ENCODE data around the gene LMTK3. TPM values are rescaled to one million over a fixed set of nuclear protein-coding genes. Genes with fewer than 3 reads are reported as not detected.

LMTK3 gene
- total and polyA plus RNA-seq, 12 donors = 0.06 to 15.1 (median 2.2) TPM

DNA sequence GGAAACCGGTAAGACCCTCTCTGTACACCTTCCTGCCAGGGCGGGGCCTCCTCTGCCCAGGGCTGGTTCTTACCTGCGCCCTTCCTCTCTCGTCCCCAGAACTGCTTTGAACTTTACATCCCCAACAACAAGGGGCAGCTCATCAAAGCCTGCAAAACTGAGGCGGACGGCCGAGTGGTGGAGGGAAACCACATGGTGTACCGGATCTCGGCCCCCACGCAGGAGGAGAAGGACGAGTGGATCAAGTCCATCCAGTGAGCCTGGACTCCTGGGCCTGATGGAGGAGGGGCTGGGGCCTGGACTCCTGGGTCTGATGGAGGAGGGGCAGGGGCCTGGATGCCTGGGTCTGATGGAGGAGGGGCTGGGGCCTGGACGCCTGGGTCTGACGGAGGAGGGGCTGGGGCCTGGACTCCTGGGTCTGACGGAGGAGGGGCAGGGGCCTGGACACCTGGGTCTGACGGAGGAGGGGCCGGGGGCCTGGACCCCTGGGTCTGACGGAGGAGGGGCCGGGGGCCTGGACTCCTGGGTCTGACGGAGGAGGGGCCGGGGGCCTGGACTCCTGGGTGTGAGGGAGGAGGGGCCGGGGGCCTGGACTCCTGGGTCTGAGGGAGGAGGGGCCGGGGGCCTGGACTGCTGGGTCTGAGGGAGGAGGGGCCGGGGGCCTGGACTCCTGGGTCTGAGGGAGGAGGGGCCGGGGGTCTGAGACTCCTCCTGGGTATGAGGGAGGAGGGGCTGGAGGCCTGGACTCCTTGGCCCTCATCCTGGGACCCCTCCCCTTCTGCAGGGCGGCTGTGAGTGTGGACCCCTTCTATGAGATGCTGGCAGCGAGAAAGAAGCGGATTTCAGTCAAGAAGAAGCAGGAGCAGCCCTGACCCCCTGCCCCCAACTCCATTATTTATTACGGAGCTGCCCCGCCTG, 33.0 kb downstream of the LMTK3 start:
- no peak overlapping the region for H3K27ac ChIP-seq
- 87 to 93% (median 89%) methylated on average over 12 to 29 of the region's 29 CpGs for WGBS, 4 donors
- H3K4me1 ChIP-seq (replicated peaks in 1 of 2) = peaks cover 16 to 30% of the 10 kb centered on the region in 2 donors
- H3K36me3 ChIP-seq (replicated peaks in 1 of 2) = peaks cover 0 to 46% of the 10 kb centered on the region in 2 donors
- H3K4me3 ChIP-seq = no peak overlapping the region
- DNase-seq = no peak
- no peaks in the 10 kb centered on the region for H3K27me3 ChIP-seq
- no peak for TF ChIP-seq POLR2A (IDR thresholded peaks at IDR 0.05)
- TF ChIP-seq, protein P1, sequence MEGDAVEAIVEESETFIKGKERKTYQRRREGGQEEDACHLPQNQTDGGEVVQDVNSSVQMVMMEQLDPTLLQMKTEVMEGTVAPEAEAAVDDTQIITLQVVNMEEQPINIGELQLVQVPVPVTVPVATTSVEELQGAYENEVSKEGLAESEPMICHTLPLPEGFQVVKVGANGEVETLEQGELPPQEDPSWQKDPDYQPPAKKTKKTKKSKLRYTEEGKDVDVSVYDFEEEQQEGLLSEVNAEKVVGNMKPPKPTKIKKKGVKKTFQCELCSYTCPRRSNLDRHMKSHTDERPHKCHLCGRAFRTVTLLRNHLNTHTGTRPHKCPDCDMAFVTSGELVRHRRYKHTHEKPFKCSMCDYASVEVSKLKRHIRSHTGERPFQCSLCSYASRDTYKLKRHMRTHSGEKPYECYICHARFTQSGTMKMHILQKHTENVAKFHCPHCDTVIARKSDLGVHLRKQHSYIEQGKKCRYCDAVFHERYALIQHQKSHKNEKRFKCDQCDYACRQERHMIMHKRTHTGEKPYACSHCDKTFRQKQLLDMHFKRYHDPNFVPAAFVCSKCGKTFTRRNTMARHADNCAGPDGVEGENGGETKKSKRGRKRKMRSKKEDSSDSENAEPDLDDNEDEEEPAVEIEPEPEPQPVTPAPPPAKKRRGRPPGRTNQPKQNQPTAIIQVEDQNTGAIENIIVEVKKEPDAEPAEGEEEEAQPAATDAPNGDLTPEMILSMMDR (IDR thresholded peaks at IDR 0.05) = no peak
- H3K9me3 ChIP-seq (replicated peaks in 1 of 3) = no peaks in the 10 kb centered on the region
- intact Hi-C loops (cut with DNase I) = no loop called here

DNA sequence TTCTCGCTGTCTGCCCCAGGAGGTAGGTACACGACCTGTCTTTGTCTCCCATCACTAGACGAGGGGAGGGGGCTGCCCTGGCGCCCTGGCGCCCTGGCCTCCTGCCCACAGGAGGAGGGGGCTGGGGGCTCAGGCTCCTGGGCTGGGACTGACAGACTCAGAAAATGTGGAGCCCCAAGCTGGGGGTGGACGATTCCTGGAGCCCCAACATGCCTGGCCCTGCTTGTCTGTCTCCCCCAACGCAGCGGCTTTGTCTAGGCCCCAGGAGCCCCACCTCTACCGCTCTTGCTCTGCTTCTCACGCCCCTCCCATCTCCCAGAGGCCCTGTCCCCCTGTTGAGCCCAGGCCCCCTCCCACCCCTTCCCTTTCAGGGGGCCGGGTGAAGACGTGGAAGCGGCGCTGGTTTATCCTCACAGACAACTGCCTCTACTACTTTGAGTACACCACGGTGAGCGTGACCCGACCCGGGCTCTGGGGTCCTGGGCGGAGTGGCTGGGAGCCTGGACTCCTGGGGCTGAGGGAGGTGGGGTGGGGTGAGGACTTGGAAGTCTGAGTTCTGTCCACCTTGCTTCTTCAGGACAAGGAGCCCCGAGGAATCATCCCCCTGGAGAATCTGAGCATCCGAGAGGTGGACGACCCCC, 33.8 kb downstream of the LMTK3 start:
- 87 to 91% (median 88%) methylated on average over 20 to 22 of the region's 22 CpGs for WGBS, 4 donors
- Histone ChIP-seq H3K9me3 (replicated peaks in 1 of 3) (no peaks in the 10 kb centered on the region), H3K27ac (no peak overlapping the region), H3K27me3 (no peaks in the 10 kb centered on the region), H3K36me3 (replicated peaks in 1 of 2) (peaks cover 0 to 54% of the 10 kb centered on the region in 2 donors), H3K4me1 (replicated peaks in 1 of 2) (peaks cover 16 to 30% of the 10 kb centered on the region in 2 donors), H3K4me3 (no peak overlapping the region)
- TF ChIP-seq, protein P1 (IDR thresholded peaks at IDR 0.05) = no peak
- no peak for TF ChIP-seq POLR2A (IDR thresholded peaks at IDR 0.05)
- intact Hi-C loops (cut with DNase I) = no loop called here
- no peak for DNase-seq

DNA sequence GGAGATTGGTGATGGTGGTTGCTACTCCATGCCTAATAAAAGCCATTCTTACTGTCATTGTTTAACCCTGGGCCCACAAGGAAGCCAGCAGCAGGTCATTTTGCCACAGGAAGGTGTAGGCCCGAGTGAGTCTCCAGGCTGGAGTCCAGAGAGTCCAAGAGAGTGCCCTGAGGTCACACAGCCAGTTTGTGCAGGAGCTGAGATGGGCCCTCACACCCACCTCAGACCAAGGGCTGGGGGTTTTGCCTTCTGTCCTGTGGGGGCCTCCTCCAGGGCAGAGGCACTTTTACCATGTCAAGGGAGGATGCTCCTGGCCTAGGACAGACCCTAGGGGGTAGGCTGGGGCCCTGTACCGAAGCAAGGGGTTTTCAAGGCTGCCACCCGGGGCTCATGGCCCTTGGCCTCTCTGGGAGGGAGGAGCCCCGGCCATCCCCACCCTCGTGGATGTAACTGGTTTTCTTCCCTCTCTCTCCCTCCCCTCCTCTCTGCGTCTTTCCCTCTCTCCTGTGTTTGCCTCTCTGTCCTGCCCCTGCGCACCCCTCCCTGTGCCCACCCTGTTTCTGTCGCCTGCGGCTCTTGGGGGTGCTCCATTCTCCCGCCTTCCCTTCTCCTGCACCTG, 34.5 kb downstream of the LMTK3 start:
- no peak for DNase-seq
- peaks cover 0 to 60% of the 10 kb centered on the region in 2 donors for H3K36me3 ChIP-seq (replicated peaks in 1 of 2)
- intact Hi-C loops (cut with DNase I) = no loop called here
- no peak overlapping the region for H3K4me3 ChIP-seq
- no peaks in the 10 kb centered on the region for H3K9me3 ChIP-seq (replicated peaks in 1 of 3)
- no peak for TF ChIP-seq POLR2A (IDR thresholded peaks at IDR 0.05)
- TF ChIP-seq, protein P1 (IDR thresholded peaks at IDR 0.05) = no peak
- WGBS, 4 donors = 76 to 87% (median 78%) methylated on average over 8 to 10 of the region's 10 CpGs
- no peak overlapping the region for H3K27ac ChIP-seq
- H3K27me3 ChIP-seq = no peaks in the 10 kb centered on the region
- H3K4me1 ChIP-seq (replicated peaks in 1 of 2) = peaks cover 13 to 26% of the 10 kb centered on the region in 2 donors

DNA sequence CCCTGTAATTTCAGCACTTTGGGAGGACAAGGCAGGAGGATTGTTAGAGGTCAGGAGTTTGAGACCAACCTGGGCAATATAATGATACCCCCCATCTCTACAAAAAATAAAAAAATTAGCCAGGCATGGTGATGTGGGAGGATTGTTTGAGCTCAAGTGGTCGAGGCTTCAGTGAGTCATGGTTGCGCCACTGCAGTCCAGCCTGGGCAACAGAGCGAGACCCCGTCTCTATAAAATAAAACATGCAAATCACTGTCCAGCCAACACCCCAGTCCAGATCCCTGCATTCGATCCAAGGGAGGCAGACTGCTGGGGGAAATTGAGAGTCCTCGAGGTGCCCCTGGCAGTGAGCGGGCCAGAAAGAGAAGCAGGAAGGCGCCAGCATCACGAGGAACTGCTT, 35.5 kb downstream of the LMTK3 start:
- Histone ChIP-seq H3K27ac (peak overlapping the region in 1 of 5 donors; percentile 49), H3K4me3 (no peak overlapping the region), H3K27me3 (no peaks in the 10 kb centered on the region), H3K36me3 (replicated peaks in 1 of 2) (peaks cover 0 to 70% of the 10 kb centered on the region in 2 donors), H3K4me1 (replicated peaks in 1 of 2) (peaks cover 9 to 18% of the 10 kb centered on the region in 2 donors), H3K9me3 (replicated peaks in 1 of 3) (no peaks in the 10 kb centered on the region)
- WGBS, 4 donors = 89 to 97% (median 92%) methylated on average over 9 of the region's 9 CpGs
- TF ChIP-seq, protein P1 (IDR thresholded peaks at IDR 0.05) = no peak
- TF ChIP-seq POLR2A (IDR thresholded peaks at IDR 0.05) = no peak
- intact Hi-C loops (cut with DNase I) = no loop called here
- no peak for DNase-seq
